GM12892 (cell line): ENCODE results near the gene PRKAR2B.

Source experiments
- POLR2A ChIP-seq: IDR thresholded peaks from 2 replicates; pipeline ENCODE4 v1.6.1; 2011; ENCODE audit warnings: low read depth, low read length, control low read depth
- POLR2AphosphoS5 ChIP-seq: IDR thresholded peaks from 2 replicates; pipeline ENCODE4 v1.6.1; 2011; ENCODE audit warnings: low read depth, low read length, control low read depth

DNA sequence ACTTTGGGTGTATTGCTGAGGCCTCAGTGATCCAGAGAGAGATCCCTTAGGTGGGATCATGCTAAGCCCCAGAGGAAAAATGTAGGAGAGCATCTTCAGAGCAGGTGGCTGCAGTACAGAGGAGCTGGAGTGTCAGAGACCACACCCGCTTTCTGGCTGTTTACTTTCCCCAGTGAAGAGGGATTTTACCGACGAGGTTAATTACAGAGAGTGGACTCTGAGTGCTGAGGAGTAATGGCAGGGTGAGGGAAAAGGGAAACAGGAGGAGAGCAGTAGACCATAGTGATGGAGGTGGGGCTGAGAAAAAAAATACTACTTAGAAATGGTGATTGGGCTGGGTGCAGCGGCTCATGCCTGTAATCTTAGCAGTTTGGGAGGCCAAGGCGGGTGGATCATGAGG, 81.0 kb downstream of the PRKAR2B start:
- no peak for TF ChIP-seq POLR2A
- TF ChIP-seq POLR2AphosphoS5 = no peak
